ENCODE results near the gene CCDC148.
"Not testable (repeated sequence)": the region's sequence is repeated elsewhere in the genome, so short reads cannot be mapped to it uniquely, and the experiment has no call there.

CCDC148 gene

DNA sequence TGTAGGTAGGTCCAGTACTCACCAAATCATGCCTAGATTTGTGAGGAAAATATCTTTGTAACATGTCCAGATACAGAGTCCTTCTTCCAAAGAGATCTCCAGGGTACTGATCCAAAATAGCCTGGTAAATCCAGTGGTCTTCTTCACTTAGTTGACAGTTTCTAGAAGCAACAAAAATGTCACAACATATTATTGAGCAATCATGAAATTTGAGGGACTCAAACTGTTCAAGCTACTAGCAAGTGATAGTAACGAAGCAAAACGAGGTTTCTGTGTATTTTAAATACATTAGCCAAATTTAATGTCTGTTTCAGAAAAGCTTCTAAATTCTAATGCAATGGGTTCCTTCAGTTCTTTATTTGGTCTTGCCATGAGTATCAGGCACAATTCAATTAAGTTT is 142.8 kb downstream of the CCDC148 start:
- no peak for DNase-seq (ENCODE audit: low spot score)
- TF ChIP-seq, protein P1, sequence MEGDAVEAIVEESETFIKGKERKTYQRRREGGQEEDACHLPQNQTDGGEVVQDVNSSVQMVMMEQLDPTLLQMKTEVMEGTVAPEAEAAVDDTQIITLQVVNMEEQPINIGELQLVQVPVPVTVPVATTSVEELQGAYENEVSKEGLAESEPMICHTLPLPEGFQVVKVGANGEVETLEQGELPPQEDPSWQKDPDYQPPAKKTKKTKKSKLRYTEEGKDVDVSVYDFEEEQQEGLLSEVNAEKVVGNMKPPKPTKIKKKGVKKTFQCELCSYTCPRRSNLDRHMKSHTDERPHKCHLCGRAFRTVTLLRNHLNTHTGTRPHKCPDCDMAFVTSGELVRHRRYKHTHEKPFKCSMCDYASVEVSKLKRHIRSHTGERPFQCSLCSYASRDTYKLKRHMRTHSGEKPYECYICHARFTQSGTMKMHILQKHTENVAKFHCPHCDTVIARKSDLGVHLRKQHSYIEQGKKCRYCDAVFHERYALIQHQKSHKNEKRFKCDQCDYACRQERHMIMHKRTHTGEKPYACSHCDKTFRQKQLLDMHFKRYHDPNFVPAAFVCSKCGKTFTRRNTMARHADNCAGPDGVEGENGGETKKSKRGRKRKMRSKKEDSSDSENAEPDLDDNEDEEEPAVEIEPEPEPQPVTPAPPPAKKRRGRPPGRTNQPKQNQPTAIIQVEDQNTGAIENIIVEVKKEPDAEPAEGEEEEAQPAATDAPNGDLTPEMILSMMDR (IDR thresholded peaks at IDR 0.05; ENCODE audit: extremely low read depth, missing control alignments): no peak

DNA sequence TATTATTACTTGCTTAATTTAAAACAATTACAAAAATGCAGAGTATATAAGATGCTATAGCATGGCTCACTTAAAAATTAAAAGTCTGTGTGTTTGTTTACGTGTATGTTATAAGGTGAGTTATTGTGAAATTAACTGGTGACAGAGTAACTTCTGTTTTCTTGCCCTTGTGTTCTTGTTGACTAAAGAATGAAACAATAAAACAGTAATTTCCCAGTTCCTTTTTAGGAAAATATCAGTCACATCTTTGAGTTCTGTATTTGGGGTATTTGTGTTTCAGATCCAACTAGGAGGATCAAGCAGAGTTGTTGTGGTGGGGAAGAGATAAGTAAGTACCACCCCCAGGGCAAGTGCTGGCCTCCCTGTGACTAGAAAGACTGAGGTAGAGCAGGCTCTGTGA is 143.6 kb downstream of the CCDC148 start:
- TF ChIP-seq, protein P1 (IDR thresholded peaks at IDR 0.05; ENCODE audit: extremely low read depth, missing control alignments): no peak

DNA sequence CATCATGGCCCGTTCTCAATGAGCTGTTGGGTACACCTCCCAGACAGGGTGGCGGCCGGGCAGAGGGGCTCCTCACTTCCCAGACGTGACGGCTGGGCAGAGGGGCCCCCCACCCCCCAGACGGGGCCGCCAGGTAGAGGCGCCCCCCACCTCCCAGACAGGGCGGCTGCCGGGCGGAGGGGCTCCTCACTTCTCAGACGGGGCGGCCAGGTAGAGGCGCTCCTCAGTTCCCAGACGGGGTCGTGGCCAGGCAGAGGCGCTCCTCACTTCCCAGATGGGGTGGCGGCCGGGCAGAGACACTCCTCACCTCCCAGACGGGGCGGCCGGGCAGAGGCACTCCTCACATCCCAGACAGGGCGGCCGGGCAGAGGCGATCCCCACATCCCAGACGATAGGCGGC is 146.1 kb downstream of the CCDC148 start:
- DNase-seq (ENCODE audit: low spot score): not testable (repeated sequence)

More for the DNA sequence above, 143.6 kb downstream of the CCDC148 start:
- no peak for DNase-seq (ENCODE audit: low spot score)

DNA sequence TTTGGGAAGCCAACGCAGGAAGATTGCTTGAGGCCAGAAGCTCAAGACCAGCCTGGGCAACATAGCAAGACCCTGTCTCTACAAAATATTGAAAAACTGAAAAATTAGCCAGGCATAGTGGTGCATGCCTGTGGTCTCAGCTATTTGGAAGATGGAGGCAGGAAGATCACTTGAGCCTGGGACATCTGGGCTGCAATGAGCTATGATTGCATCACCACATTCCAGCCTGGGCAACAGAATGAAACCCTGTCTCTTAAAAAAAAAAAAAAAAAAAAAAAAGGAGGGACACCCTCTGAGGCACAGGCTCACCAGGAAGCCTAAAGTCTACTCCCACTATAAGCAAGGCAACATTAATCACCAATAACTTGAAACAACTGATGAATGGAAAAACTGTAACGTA is 151.1 kb downstream of the CCDC148 start:
- no peak for DNase-seq (ENCODE audit: low spot score)
- TF ChIP-seq, protein P1 (IDR thresholded peaks at IDR 0.05; ENCODE audit: extremely low read depth, missing control alignments): no peak

DNA sequence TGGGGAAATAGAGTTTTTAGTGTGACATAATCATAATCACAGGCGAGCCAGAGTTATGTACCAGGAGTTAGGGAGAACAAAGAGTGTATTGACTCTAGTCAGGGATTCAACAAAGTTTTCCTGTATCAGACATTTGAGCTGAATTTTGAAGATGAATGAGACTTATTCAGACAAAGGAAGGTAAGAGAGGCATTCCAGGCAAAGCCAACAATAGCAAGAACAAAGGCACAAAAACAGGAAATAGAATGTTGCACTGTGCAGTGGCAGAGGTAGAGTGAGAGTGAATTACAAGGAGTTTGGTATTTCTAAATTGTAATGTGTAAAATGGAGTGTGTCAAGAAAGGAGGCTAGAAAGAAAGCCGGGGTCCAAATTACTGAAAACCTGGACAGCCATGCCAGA is 156.2 kb downstream of the CCDC148 start:
- no peak for DNase-seq (ENCODE audit: low spot score)
- TF ChIP-seq, protein P1 (IDR thresholded peaks at IDR 0.05; ENCODE audit: extremely low read depth, missing control alignments): no peak

DNA sequence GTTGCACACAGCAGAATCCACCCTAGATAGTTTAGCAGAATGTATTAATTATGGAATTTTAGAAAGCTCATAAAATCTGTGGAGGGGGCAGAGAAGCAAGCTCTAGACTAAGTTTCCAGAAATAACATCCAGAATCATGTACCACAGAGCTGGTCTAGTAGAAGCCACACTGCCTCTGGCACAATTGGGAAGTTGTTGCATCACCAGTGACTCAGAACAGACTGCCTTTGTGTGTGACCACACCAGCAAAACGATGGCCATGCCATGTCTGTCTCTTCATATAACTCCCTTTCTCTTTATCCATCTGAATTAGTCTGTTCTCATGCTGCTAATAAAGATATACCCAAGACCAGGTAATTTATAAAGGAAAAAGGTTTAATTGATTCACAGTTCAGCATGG is 158.9 kb downstream of the CCDC148 start:
- no peak for DNase-seq (ENCODE audit: low spot score)
- TF ChIP-seq, protein P1 (IDR thresholded peaks at IDR 0.05; ENCODE audit: extremely low read depth, missing control alignments): no peak

DNA sequence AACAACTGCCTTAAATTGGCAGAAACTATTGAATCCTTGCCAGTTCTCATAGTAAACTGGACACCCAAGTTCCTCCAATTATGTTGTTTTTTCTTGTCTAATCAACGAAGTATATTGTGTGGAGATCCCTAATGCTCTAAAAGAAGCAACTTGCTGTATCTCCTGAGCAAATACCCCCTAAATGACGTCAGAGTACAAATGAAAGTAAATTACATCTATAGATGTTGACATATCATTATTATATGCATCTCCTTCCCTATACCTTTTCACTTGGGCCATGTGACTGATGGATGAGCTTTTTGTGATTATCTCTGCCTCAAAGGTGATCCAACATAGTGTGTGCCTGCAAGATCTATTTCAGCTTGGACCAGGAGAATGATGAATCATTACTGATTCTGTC is 159.4 kb downstream of the CCDC148 start:
- no peak for DNase-seq (ENCODE audit: low spot score)
- TF ChIP-seq, protein P1 (IDR thresholded peaks at IDR 0.05; ENCODE audit: extremely low read depth, missing control alignments): no peak

DNA sequence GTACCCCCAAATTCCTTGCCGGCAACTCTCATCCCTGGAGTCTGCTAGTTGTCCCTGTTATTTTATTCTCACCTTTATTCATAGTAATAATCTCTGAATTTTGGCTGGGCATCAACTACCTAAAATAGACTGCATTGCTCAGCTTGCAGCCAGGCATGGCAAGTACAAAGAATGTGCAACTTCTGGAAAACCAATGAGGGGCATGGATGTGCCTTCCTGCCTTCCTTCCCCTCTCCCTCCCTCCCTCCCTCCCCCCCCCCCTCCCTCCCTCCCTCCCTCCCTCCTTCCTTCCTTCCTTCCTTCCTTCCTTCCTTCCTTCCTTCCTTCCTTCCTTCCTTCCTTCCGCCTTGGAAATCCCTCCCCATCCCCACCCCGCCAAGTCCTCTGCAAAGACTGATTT is 162.8 kb downstream of the CCDC148 start:
- TF ChIP-seq, protein P1 (IDR thresholded peaks at IDR 0.05; ENCODE audit: extremely low read depth, missing control alignments): no peak
- no peak for DNase-seq (ENCODE audit: low spot score)

All from GM20000 (cell line).